GM23338 (cell line): ENCODE results near the gene SMR3B.

Experiments
- CREB1 ChIP-seq: fragments of 250-450 bp; sonication (Bioruptor Pico); IDR thresholded peaks from 2 replicates; pipeline ENCODE4 v1.5.0; 2020; ENCODE audit warnings: low read depth, mild to moderate bottlenecking, moderate library complexity
- ETS1 ChIP-seq: IDR thresholded peaks from 2 replicates; pipeline ENCODE4 v1.6.1; 2016; ENCODE audit warnings: antibody characterized with exemption
- EZH2 ChIP-seq: fragments of 200-600 bp; sonication (generic); IDR thresholded peaks from one replicate; pipeline ENCODE4 v1.8.0; 2017; ENCODE audit warnings: antibody characterized with exemption, mild to moderate bottlenecking, low read depth; ENCODE audit not compliant: unreplicated experiment
- EZH2phosphoT487 ChIP-seq: fragments of 200-600 bp; sonication (generic); IDR thresholded peaks from one replicate; pipeline ENCODE4 v1.8.1; 2018; ENCODE audit warnings: antibody characterized with exemption; ENCODE audit not compliant: unreplicated experiment
- JUNB ChIP-seq: IDR thresholded peaks from one replicate; pipeline ENCODE4 v1.6.1; 2016; ENCODE audit warnings: antibody characterized with exemption; ENCODE audit not compliant: unreplicated experiment
- NANOG ChIP-seq: IDR thresholded peaks from 2 replicates; pipeline ENCODE4 v1.6.1; 2016; ENCODE audit warnings: antibody characterized with exemption, borderline replicate concordance
- POLR2AphosphoS5 ChIP-seq: IDR thresholded peaks from 2 replicates; pipeline ENCODE4 v1.6.1; 2016; ENCODE audit warnings: antibody characterized with exemption, low read depth
- ZNF114 ChIP-seq: fragments of 250-450 bp; sonication (Bioruptor Pico); IDR thresholded peaks from 2 replicates; pipeline ENCODE4 v1.5.0; 2020; ENCODE audit warnings: mild to moderate bottlenecking, moderate library complexity
- ZNF331 ChIP-seq: fragments of 250-450 bp; sonication (Bioruptor Pico); IDR thresholded peaks from 2 replicates; pipeline ENCODE4 v1.5.0; 2020; ENCODE audit warnings: low read depth, mild to moderate bottlenecking, moderate library complexity
- TF ChIP-seq, protein P1 (sequence below), 2 experiments: fragments of 200-600 bp in 1 of 2; sonication (generic) in 1 of 2; conservative IDR thresholded peaks; 2 replicates each; pipeline versions ENCODE4 v1.5.1 to v1.6.1; 2016 to 2017; ENCODE audit warnings: antibody characterized with exemption in 2 of 2, low read depth in 2 of 2, mild to moderate bottlenecking in 2 of 2, moderate library complexity in 1 of 2
- TF ChIP-seq, protein P2 (sequence below): IDR thresholded peaks from one replicate; pipeline ENCODE4 v1.6.1; 2018; ENCODE audit warnings: antibody characterized with exemption; ENCODE audit not compliant: unreplicated experiment

DNA sequence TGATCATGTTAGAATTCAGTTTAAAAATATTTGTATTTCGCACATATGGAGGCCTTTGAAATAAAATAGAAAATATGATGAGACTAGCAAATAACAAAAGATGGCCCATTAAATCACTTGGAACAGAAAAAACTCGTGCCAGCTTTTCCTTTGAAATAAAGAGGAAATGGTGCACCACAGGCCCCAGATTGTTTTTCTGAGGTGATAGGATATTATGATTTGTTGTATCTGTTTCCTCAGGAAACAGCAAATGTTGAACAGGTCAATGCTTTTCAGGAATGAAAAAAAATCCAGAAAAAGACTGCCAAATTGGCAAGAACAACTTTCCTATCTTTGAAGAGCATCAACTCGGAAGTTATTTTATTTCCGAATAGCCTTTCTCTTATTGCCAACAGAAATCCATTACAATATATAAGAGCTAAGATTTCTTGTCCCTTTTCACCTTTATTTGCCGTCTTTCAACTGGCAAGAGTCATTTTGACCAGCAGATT, at the start of gene SMR3B:
- TF ChIP-seq, protein P1, sequence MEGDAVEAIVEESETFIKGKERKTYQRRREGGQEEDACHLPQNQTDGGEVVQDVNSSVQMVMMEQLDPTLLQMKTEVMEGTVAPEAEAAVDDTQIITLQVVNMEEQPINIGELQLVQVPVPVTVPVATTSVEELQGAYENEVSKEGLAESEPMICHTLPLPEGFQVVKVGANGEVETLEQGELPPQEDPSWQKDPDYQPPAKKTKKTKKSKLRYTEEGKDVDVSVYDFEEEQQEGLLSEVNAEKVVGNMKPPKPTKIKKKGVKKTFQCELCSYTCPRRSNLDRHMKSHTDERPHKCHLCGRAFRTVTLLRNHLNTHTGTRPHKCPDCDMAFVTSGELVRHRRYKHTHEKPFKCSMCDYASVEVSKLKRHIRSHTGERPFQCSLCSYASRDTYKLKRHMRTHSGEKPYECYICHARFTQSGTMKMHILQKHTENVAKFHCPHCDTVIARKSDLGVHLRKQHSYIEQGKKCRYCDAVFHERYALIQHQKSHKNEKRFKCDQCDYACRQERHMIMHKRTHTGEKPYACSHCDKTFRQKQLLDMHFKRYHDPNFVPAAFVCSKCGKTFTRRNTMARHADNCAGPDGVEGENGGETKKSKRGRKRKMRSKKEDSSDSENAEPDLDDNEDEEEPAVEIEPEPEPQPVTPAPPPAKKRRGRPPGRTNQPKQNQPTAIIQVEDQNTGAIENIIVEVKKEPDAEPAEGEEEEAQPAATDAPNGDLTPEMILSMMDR (conservative IDR thresholded peaks at IDR 0.05; ENCODE audit: low read depth in 2 of 2): no peak
- TF ChIP-seq EZH2: no peak
- no peak for TF ChIP-seq POLR2AphosphoS5
- TF ChIP-seq ZNF114 (CRISPR knock-in tag): no peak
- TF ChIP-seq EZH2phosphoT487: no peak
- no peak for TF ChIP-seq ZNF331 (CRISPR knock-in tag)
- TF ChIP-seq, protein P2, sequence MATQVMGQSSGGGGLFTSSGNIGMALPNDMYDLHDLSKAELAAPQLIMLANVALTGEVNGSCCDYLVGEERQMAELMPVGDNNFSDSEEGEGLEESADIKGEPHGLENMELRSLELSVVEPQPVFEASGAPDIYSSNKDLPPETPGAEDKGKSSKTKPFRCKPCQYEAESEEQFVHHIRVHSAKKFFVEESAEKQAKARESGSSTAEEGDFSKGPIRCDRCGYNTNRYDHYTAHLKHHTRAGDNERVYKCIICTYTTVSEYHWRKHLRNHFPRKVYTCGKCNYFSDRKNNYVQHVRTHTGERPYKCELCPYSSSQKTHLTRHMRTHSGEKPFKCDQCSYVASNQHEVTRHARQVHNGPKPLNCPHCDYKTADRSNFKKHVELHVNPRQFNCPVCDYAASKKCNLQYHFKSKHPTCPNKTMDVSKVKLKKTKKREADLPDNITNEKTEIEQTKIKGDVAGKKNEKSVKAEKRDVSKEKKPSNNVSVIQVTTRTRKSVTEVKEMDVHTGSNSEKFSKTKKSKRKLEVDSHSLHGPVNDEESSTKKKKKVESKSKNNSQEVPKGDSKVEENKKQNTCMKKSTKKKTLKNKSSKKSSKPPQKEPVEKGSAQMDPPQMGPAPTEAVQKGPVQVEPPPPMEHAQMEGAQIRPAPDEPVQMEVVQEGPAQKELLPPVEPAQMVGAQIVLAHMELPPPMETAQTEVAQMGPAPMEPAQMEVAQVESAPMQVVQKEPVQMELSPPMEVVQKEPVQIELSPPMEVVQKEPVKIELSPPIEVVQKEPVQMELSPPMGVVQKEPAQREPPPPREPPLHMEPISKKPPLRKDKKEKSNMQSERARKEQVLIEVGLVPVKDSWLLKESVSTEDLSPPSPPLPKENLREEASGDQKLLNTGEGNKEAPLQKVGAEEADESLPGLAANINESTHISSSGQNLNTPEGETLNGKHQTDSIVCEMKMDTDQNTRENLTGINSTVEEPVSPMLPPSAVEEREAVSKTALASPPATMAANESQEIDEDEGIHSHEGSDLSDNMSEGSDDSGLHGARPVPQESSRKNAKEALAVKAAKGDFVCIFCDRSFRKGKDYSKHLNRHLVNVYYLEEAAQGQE: no peak
- TF ChIP-seq JUNB: no peak
- no peak for TF ChIP-seq CREB1
- no peak for TF ChIP-seq ETS1
- TF ChIP-seq NANOG: no peak
